H9 (cell line): ENCODE results near the gene IKBKG. TPM values are rescaled to one million over a fixed set of nuclear protein-coding genes. Genes with fewer than 3 reads are reported as not detected.
A peak's percentile ranks its signal among the peaks of the same experiment; 100 is the strongest.

Source experiments
- DNase-seq: peaks from one replicate; pipeline ENCODE4 v3.0.0-alpha.2; 2017
- H2AFZ ChIP-seq: one replicate; pipeline ENCODE4 v1.6.1; 2013; ENCODE audit warnings: mild to moderate bottlenecking, low read length, control low read depth, moderate library complexity
- H2AK5ac ChIP-seq: 2 replicates; pipeline ENCODE4 v1.6.1; 2013; ENCODE audit warnings: low read length, control low read depth, mixed read lengths; ENCODE audit not compliant: insufficient read length
- H2BK120ac ChIP-seq: one replicate; pipeline ENCODE4 v1.6.1; 2013; ENCODE audit warnings: low read depth, mild to moderate bottlenecking, low read length, control low read depth, inconsistent platforms; ENCODE audit not compliant: poor library complexity, severe bottlenecking
- H2BK12ac ChIP-seq: 2 replicates; pipeline ENCODE4 v1.6.1; 2013; ENCODE audit warnings: low read length, control low read depth, mixed read lengths, low read depth; ENCODE audit not compliant: insufficient read length
- H2BK15ac ChIP-seq: 2 replicates; pipeline ENCODE4 v1.6.1; 2013; ENCODE audit warnings: low read depth, low read length, control low read depth
- H2BK20ac ChIP-seq: one replicate; pipeline ENCODE4 v1.6.1; 2013; ENCODE audit warnings: low read depth, mild to moderate bottlenecking, low read length, control low read depth, inconsistent platforms; ENCODE audit not compliant: poor library complexity, severe bottlenecking
- H2BK5ac ChIP-seq: 2 replicates; pipeline ENCODE4 v1.6.1; 2013; ENCODE audit warnings: low read length, control low read depth, mixed read lengths; ENCODE audit not compliant: insufficient read length
- H3K14ac ChIP-seq: 2 replicates; pipeline ENCODE4 v1.6.1; 2013; ENCODE audit warnings: low read length, control low read depth; ENCODE audit not compliant: insufficient read depth
- H3K18ac ChIP-seq: 2 replicates; pipeline ENCODE4 v1.6.1; 2013; ENCODE audit warnings: low read depth, mild to moderate bottlenecking, mixed read lengths, low read length, control low read depth; ENCODE audit not compliant: insufficient read length
- H3K23ac ChIP-seq: 2 replicates; pipeline ENCODE4 v1.6.1; 2013; ENCODE audit warnings: low read length, control low read depth, mixed read lengths, low read depth; ENCODE audit not compliant: insufficient read length
- H3K23me2 ChIP-seq: 2 replicates; pipeline ENCODE4 v1.6.1; 2013; ENCODE audit warnings: low read depth, mild to moderate bottlenecking, mixed read lengths, low read length, control low read depth; ENCODE audit not compliant: insufficient read length, poor library complexity, severe bottlenecking
- H3K27ac ChIP-seq: 2 replicates; pipeline ENCODE4 v1.5.1; 2013; ENCODE audit warnings: low read length, control low read depth, mixed read lengths, low read depth; ENCODE audit not compliant: insufficient read length
- H3K27me3 ChIP-seq: 2 replicates; pipeline ENCODE4 v1.6.1; 2013; ENCODE audit warnings: low read length, control low read depth, inconsistent platforms; ENCODE audit not compliant: insufficient read depth
- H3K4ac ChIP-seq: 2 replicates; pipeline ENCODE4 v1.6.1; 2013; ENCODE audit warnings: low read depth, mild to moderate bottlenecking, control low read depth, inconsistent platforms, low read length, moderate library complexity
- H3K4me1 ChIP-seq: 2 replicates; pipeline ENCODE4 v1.6.1; 2013; ENCODE audit warnings: low read length, control low read depth, inconsistent platforms; ENCODE audit not compliant: insufficient read depth
- H3K4me2 ChIP-seq: 2 replicates; pipeline ENCODE4 v1.6.1; 2013; ENCODE audit warnings: low read length, control low read depth, mixed read lengths; ENCODE audit not compliant: insufficient read length, insufficient read depth
- H3K56ac ChIP-seq: 2 replicates; pipeline ENCODE4 v1.6.1; 2013; ENCODE audit warnings: low read depth, mild to moderate bottlenecking, mixed read lengths, low read length, control low read depth; ENCODE audit not compliant: insufficient read length
- H3K79me1 ChIP-seq: 2 replicates; pipeline ENCODE4 v1.6.1; 2013; ENCODE audit warnings: low read depth, mild to moderate bottlenecking, moderate library complexity, low read length, control low read depth, inconsistent platforms; ENCODE audit not compliant: insufficient read depth, poor library complexity, severe bottlenecking
- H3K79me2 ChIP-seq: 2 replicates; pipeline ENCODE4 v1.6.1; 2013; ENCODE audit warnings: low read length, control low read depth, inconsistent platforms; ENCODE audit not compliant: insufficient read depth
- H3K9ac ChIP-seq: 2 replicates; pipeline ENCODE4 v1.6.1; 2013; ENCODE audit warnings: low read length, control low read depth, mixed read lengths; ENCODE audit not compliant: insufficient read length; ENCODE audit errors: extremely low read depth
- H3K9me3 ChIP-seq: one replicate; pipeline ENCODE4 v1.6.1; 2013; ENCODE audit warnings: low read depth, low read length, inconsistent platforms; ENCODE audit not compliant: control insufficient read depth
- H3T11ph ChIP-seq: one replicate; pipeline ENCODE4 v1.6.1; 2013; ENCODE audit warnings: mild to moderate bottlenecking, low read length, control low read depth, inconsistent platforms
- H4K20me1 ChIP-seq: one replicate; pipeline ENCODE4 v1.6.1; 2013; ENCODE audit not compliant: control insufficient read depth, insufficient read length, insufficient read depth
- H4K5ac ChIP-seq: 2 replicates; pipeline ENCODE4 v1.6.1; 2013; ENCODE audit warnings: low read depth, mild to moderate bottlenecking, mixed read lengths, low read length, control low read depth; ENCODE audit not compliant: insufficient read length
- H4K8ac ChIP-seq: replicated peaks from 2 replicates; pipeline ENCODE4 v1.6.1; 2013; ENCODE audit warnings: low read length, control low read depth, mixed read lengths, low read depth; ENCODE audit not compliant: insufficient read length
- H4K91ac ChIP-seq: 2 replicates; pipeline ENCODE4 v1.6.1; 2013; ENCODE audit warnings: low read depth, mild to moderate bottlenecking, moderate library complexity, mixed read lengths, low read length, control low read depth; ENCODE audit not compliant: insufficient read length
- H3K27ac Mint-ChIP-seq, 3 experiments: 2 replicates in 2 of 3; 3 replicates in 1 of 3; pipeline ENCODE4 v1.8.0; 2020 to 2021; ENCODE audit warnings: mixed read lengths in 3 of 3, mild to moderate bottlenecking in 1 of 3, moderate library complexity in 1 of 3
- H3K27me3 Mint-ChIP-seq: 2 replicates; pipeline ENCODE4 v1.8.0; 2021; ENCODE audit warnings: low read depth, mild to moderate bottlenecking, moderate library complexity, mixed read lengths
- H3K36me3 Mint-ChIP-seq, 3 experiments: 2 replicates in 2 of 3; 3 replicates in 1 of 3; pipeline ENCODE4 v1.8.0; 2020 to 2021; ENCODE audit warnings: low read depth in 3 of 3, mixed read lengths in 3 of 3; ENCODE audit not compliant: insufficient read depth in 1 of 3
- H3K4me1 Mint-ChIP-seq, 2 experiments: 2 replicates each; pipeline ENCODE4 v1.8.0; 2020; ENCODE audit warnings: mixed read lengths in 2 of 2
- H3K4me3 Mint-ChIP-seq, 2 experiments: 2 replicates in 1 of 2; 3 replicates in 1 of 2; pipeline ENCODE4 v1.8.0; 2020 to 2021; ENCODE audit warnings: mild to moderate bottlenecking in 2 of 2, mixed read lengths in 2 of 2, moderate library complexity in 1 of 2
- H3K9me3 Mint-ChIP-seq, 2 experiments: 2 replicates in 1 of 2; 3 replicates in 1 of 2; pipeline ENCODE4 v1.8.0; 2020; ENCODE audit warnings: mild to moderate bottlenecking in 2 of 2, mixed read lengths in 2 of 2, moderate library complexity in 1 of 2
- CTCF ChIP-seq: fragments of 200-600 bp; sonication (generic); conservative IDR thresholded peaks from 3 replicates; pipeline ENCODE4 v1.8.0; 2021; ENCODE audit warnings: antibody characterized with exemption, mild to moderate bottlenecking
- WGBS: extraction: QIAGEN DNeasy Blood & Tissue Kit; methylation state at CpG from one replicate; pipeline ENCODE4 v1.1.7; 2013; ENCODE audit warnings: missing lambda C conversion rate, low lambda C conversion rate, mixed read lengths; ENCODE audit not compliant: insufficient read length; ENCODE audit errors: extremely low coverage; 5-methylcytosine and 5-hydroxymethylcytosine counted together
- total RNA-seq: library from RNA; stranded (reverse); gene quantifications from 2 replicates; pipeline ENCODE4 v1.2.1, GENCODE V29; 2021

The IKBKG gene
- total RNA-seq, 1 experiment from 2014 or later, result 17.8 TPM

DNA sequence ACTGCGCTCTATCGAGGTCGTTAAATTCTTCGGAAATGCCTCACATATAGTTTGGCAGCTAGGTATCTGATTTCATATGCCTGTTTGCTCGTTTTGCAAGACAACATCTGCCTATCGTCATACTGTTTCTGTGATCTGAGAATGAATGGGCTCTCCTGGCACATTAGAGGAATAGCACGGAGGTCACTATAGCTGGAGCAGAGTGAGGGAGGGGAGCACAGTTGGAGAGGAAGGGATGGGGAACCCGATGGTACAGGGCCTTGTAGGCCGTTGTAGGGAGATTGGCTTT is 552 bp downstream of the IKBKG start:
- no peak overlapping the region for H2BK15ac ChIP-seq
- peaks cover 59 to 70% of the 10 kb centered on the region in 2 experiments for H3K9me3 Mint-ChIP-seq
- peaks cover 3% of the 10 kb centered on the region; the same call in 1 of the 2 replicates for H3K79me2 ChIP-seq
- H4K5ac ChIP-seq, result no peak overlapping the region
- H3K4ac ChIP-seq, result no peak overlapping the region
- TF ChIP-seq CTCF, result no peak
- no peak overlapping the region for H2BK12ac ChIP-seq
- H2BK20ac ChIP-seq, result no peak overlapping the region
- peaks cover 4 to 12% of the 10 kb centered on the region in 2 experiments for H3K4me1 Mint-ChIP-seq
- no peak overlapping the region for H2BK120ac ChIP-seq
- peak overlapping the region; percentile 86 to 92 for H3K4me3 Mint-ChIP-seq
- no peak overlapping the region for H3K56ac ChIP-seq
- H3K18ac ChIP-seq, result no peak overlapping the region
- no peak for DNase-seq
- H3K4me2 ChIP-seq, result peak overlapping the region; percentile 100
- no peaks in the 10 kb centered on the region for H4K20me1 ChIP-seq
- H3T11ph ChIP-seq, result no peak overlapping the region
- peaks cover 40% of the 10 kb centered on the region for H3K9me3 ChIP-seq
- H3K27ac Mint-ChIP-seq, result peak overlapping the region; percentile 67 to 96 (median 95); a peak in 6 of 7 replicates
- no peaks in the 10 kb centered on the region for H3K4me1 ChIP-seq
- peak overlapping the region; percentile 86 for H3K23ac ChIP-seq
- H3K14ac ChIP-seq, result no peak overlapping the region
- no peak overlapping the region for H2BK5ac ChIP-seq
- H3K27ac ChIP-seq, result no peak overlapping the region
- H2AFZ ChIP-seq, result no peak overlapping the region
- no peak overlapping the region for H4K91ac ChIP-seq
- no peaks in the 10 kb centered on the region; the same call in none of the 2 replicates for H3K27me3 Mint-ChIP-seq
- H3K36me3 Mint-ChIP-seq, result peaks cover 19 to 47% (median 44%) of the 10 kb centered on the region in 3 experiments
- H3K23me2 ChIP-seq, result peaks cover 6% of the 10 kb centered on the region
- H3K27me3 ChIP-seq, result no peaks in the 10 kb centered on the region
- no CpG with 5 or more reads among the region's 9 CpGs for WGBS
- no peak overlapping the region for H4K8ac ChIP-seq
- peak overlapping the region; percentile 70 for H3K9ac ChIP-seq
- no peak overlapping the region for H2AK5ac ChIP-seq
- no peaks in the 10 kb centered on the region for H3K79me1 ChIP-seq
